Astrocyte (in vitro differentiated cells and primary cell): Measurements from ENCODE around the gene EIF1.

ENCODE experiments used
- CTCF ChIP-seq: IDR thresholded peaks from 2 replicates; pipeline ENCODE4 v1.5.1; 2011; ENCODE audit warnings: low read depth, mild to moderate bottlenecking, inconsistent platforms, low read length, moderate library complexity; ENCODE audit not compliant: insufficient read depth
- EZH2 ChIP-seq: IDR thresholded peaks from 2 replicates; pipeline ENCODE4 v1.6.1; 2012; ENCODE audit warnings: mild to moderate bottlenecking, low read length, inconsistent platforms; ENCODE audit not compliant: insufficient read depth

- TF ChIP-seq CTCF, result no peak
- no peak for TF ChIP-seq EZH2
Observed at GRCh38 chr17:41695134-41695661, 6.5 kb downstream of the EIF1 start.
